HUES64 (cell line): ENCODE results near the gene METTL4. TPM values are rescaled to one million over a fixed set of nuclear protein-coding genes. Genes with fewer than 3 reads are reported as not detected.

Source experiments
- H3K27ac ChIP-seq: 2 replicates; pipeline ENCODE4 v1.7.0; 2013; ENCODE audit warnings: low read depth, low read length, inconsistent platforms
- H3K27me3 ChIP-seq: 2 replicates; pipeline ENCODE4 v1.6.1; 2013; ENCODE audit warnings: mild to moderate bottlenecking, low read length; ENCODE audit not compliant: insufficient read depth
- H3K36me3 ChIP-seq: 2 replicates; pipeline ENCODE4 v1.6.1; 2013; ENCODE audit warnings: mild to moderate bottlenecking, low read length; ENCODE audit not compliant: insufficient read depth
- H3K4me1 ChIP-seq: 2 replicates; pipeline ENCODE4 v1.6.1; 2013; ENCODE audit warnings: mild to moderate bottlenecking, low read length, moderate library complexity; ENCODE audit not compliant: insufficient read depth
- H3K4me3 ChIP-seq: 2 replicates; pipeline ENCODE4 v1.5.1; 2013; ENCODE audit warnings: mild to moderate bottlenecking, low read length, moderate library complexity
- H3K9ac ChIP-seq: 2 replicates; pipeline ENCODE4 v1.6.1; 2013; ENCODE audit warnings: mild to moderate bottlenecking, low read depth, low read length
- H3K9me3 ChIP-seq: 2 replicates; pipeline ENCODE4 v1.6.1; 2013; ENCODE audit warnings: low read depth, low read length; ENCODE audit not compliant: insufficient read depth
- WGBS: fragments of 150-250, 120-280 bp; methylation state at CpG from one replicate; pipeline ENCODE4 v1.1.7; 2013; ENCODE audit warnings: missing lambda C conversion rate; 5-methylcytosine and 5-hydroxymethylcytosine counted together
- polyA plus RNA-seq, 2 experiments: library from polyadenylated mRNA; stranded (reverse); fragments of 50-300 nt; gene quantifications; one replicate each; pipeline ENCODE4 v1.2.3, GENCODE V29; 2013

METTL4 gene
- polyA plus RNA-seq (2013, experiment 1 of 2) = 8.8 TPM
- polyA plus RNA-seq (2013, experiment 2 of 2) = 11.5 TPM

GRCh38 chr18:2571200-2572170 lies at the start of gene METTL4, which contains the start of gene NDC80:
Gene METTL4, minus strand, starts transcription at chr18:2571505. Its CDS starts 4,289 bp downstream, at chr18:2567216.
Gene NDC80, plus strand, starts transcription at chr18:2571557. Its CDS starts 1,429 bp downstream, at chr18:2572986.
- H3K27me3 ChIP-seq = no peaks in the 10 kb centered on the region
- peak within 1 kb of the TSS; percentile 97 for H3K27ac ChIP-seq
- peaks cover 23% of the 10 kb centered on the region for H3K4me1 ChIP-seq
- H3K4me3 ChIP-seq = peak within 1 kb of the TSS; percentile 94
- peak within 1 kb of the TSS; percentile 93 for H3K9ac ChIP-seq
- WGBS = under 1% methylated on average over 55 of the region's 55 CpGs
- no peaks in the 10 kb centered on the region for H3K9me3 ChIP-seq
- H3K36me3 ChIP-seq = peaks cover 38% of the 10 kb centered on the region

- Histone ChIP-seq H3K36me3 (peaks cover 45% of the 10 kb centered on the region), H3K27ac (no peak overlapping the region), H3K9me3 (no peaks in the 10 kb centered on the region), H3K4me3 (no peak overlapping the region), H3K9ac (no peak overlapping the region), H3K27me3 (no peaks in the 10 kb centered on the region), H3K4me1 (no peaks in the 10 kb centered on the region)
- WGBS = 100% methylated on average over 2 of the region's 4 CpGs
Measured at GRCh38 chr18:2618009-2618408, 46.7 kb upstream of the METTL4 start.

- 92% methylated on average over 4 of the region's 4 CpGs for WGBS
- Histone ChIP-seq H3K4me1 (no peaks in the 10 kb centered on the region), H3K4me3 (no peak overlapping the region), H3K9ac (no peak overlapping the region), H3K27me3 (no peaks in the 10 kb centered on the region), H3K36me3 (peaks cover 50% of the 10 kb centered on the region), H3K27ac (no peak overlapping the region), H3K9me3 (no peaks in the 10 kb centered on the region)
Measured at GRCh38 chr18:2617401-2617998, 46.2 kb upstream of the METTL4 start.

GRCh38 chr18:2612996-2613395 lies 41.7 kb upstream of the METTL4 start:
- 97% methylated on average over 1 of the region's 1 CpG for WGBS

GRCh38 chr18:2610549-2610948 lies 39.2 kb upstream of the METTL4 start:
- peaks cover 93% of the 10 kb centered on the region for H3K36me3 ChIP-seq
- WGBS = over 99% methylated on average over 4 of the region's 5 CpGs
- H3K9me3 ChIP-seq = no peaks in the 10 kb centered on the region
- no peaks in the 10 kb centered on the region for H3K27me3 ChIP-seq
- no peaks in the 10 kb centered on the region for H3K4me1 ChIP-seq
- H3K9ac ChIP-seq = no peak overlapping the region
- H3K27ac ChIP-seq = no peak overlapping the region
- H3K4me3 ChIP-seq = no peak overlapping the region

More at GRCh38 chr18:2612996-2613395, 41.7 kb upstream of the METTL4 start:
- H3K27ac ChIP-seq = no peak overlapping the region
- peaks cover 92% of the 10 kb centered on the region for H3K36me3 ChIP-seq
- H3K9ac ChIP-seq = no peak overlapping the region
- H3K27me3 ChIP-seq = no peaks in the 10 kb centered on the region
- H3K9me3 ChIP-seq = no peaks in the 10 kb centered on the region
- H3K4me3 ChIP-seq = no peak overlapping the region
- no peaks in the 10 kb centered on the region for H3K4me1 ChIP-seq

- Histone ChIP-seq H3K4me1 (no peaks in the 10 kb centered on the region), H3K4me3 (no peak overlapping the region), H3K27ac (no peak overlapping the region), H3K27me3 (no peaks in the 10 kb centered on the region), H3K9me3 (no peaks in the 10 kb centered on the region), H3K9ac (no peak overlapping the region), H3K36me3 (peaks cover 93% of the 10 kb centered on the region)
- 86% methylated on average over 1 of the region's 2 CpGs for WGBS
Measured at GRCh38 chr18:2609604-2610003, 38.3 kb upstream of the METTL4 start.

GRCh38 chr18:2606335-2606734 lies 35.0 kb upstream of the METTL4 start:
- Histone ChIP-seq H3K4me3 (no peak overlapping the region), H3K36me3 (peaks cover 96% of the 10 kb centered on the region), H3K4me1 (no peaks in the 10 kb centered on the region), H3K27ac (no peak overlapping the region), H3K9me3 (no peaks in the 10 kb centered on the region), H3K27me3 (no peaks in the 10 kb centered on the region), H3K9ac (no peak overlapping the region)
- WGBS = 100% methylated on average over 1 of the region's 2 CpGs

- H3K9me3 ChIP-seq = no peaks in the 10 kb centered on the region
- H3K4me3 ChIP-seq = no peak overlapping the region
- H3K9ac ChIP-seq = no peak overlapping the region
- no peaks in the 10 kb centered on the region for H3K27me3 ChIP-seq
- H3K4me1 ChIP-seq = no peaks in the 10 kb centered on the region
- no peak overlapping the region for H3K27ac ChIP-seq
- peaks cover 96% of the 10 kb centered on the region for H3K36me3 ChIP-seq
Measured at GRCh38 chr18:2602844-2603243, 31.5 kb upstream of the METTL4 start.

GRCh38 chr18:2597639-2598038 lies 26.3 kb upstream of the METTL4 start:
- Histone ChIP-seq H3K4me3 (no peak overlapping the region), H3K27ac (no peak overlapping the region), H3K27me3 (no peaks in the 10 kb centered on the region), H3K9me3 (0 out of 2 replicates have a peak, but pooled peaks cover 4% of the 10 kb centered on the region), H3K4me1 (no peaks in the 10 kb centered on the region; the same call in 1 of the 2 replicates), H3K36me3 (peaks cover 88% of the 10 kb centered on the region), H3K9ac (no peak overlapping the region)
- 96% methylated on average over 5 of the region's 5 CpGs for WGBS

GRCh38 chr18:2590303-2590702 lies 19.0 kb upstream of the METTL4 start:
- Histone ChIP-seq H3K27me3 (no peaks in the 10 kb centered on the region), H3K36me3 (peaks cover 99% of the 10 kb centered on the region), H3K27ac (no peak overlapping the region), H3K4me1 (no peaks in the 10 kb centered on the region; the same call in 1 of the 2 replicates), H3K9me3 (no peaks in the 10 kb centered on the region), H3K9ac (no peak overlapping the region), H3K4me3 (no peak overlapping the region)
- 98% methylated on average over 2 of the region's 2 CpGs for WGBS
